Stimulated activated CD4-positive, alpha-beta T cell treated with anti-CD3 and anti-CD28 coated beads, TNF-alpha, amount 100 ng/mL, for 1 hour (primary cell): ENCODE data around the gene DLK1.

Experiments used
- DNase-seq, 3 donors: peaks; one replicate each; pipeline ENCODE4 v3.0.0-alpha.2; 2020; ENCODE audit warnings: low read depth in 3 of 3, low spot score in 1 of 3

Gene DLK1

GRCh38 chr14:100726550-100727085 is at the start of gene DLK1:
TSS of gene DLK1 (plus strand) at chr14:100726892. CDS start at chr14:100727069, 177 bp downstream.
- no peak for DNase-seq

- DNase-seq = no peak
Measured at GRCh38 chr14:100677152-100677551, 49.5 kb upstream of the DLK1 start.

- DNase-seq = no peak
Measured at GRCh38 chr14:100677554-100678468, 48.9 kb upstream of the DLK1 start.

GRCh38 chr14:100678469-100678828 is 48.2 kb upstream of the DLK1 start:
- DNase-seq = no peak

- DNase-seq = no peak
Measured at GRCh38 chr14:100679153-100679552, 47.5 kb upstream of the DLK1 start.

- DNase-seq = no peak
Measured at GRCh38 chr14:100679707-100680438, 46.8 kb upstream of the DLK1 start.

- no peak for DNase-seq
Measured at GRCh38 chr14:100680439-100681051, 46.1 kb upstream of the DLK1 start.

- no peak for DNase-seq
Measured at GRCh38 chr14:100681111-100681510, 45.6 kb upstream of the DLK1 start.

GRCh38 chr14:100682749-100683148 is 43.9 kb upstream of the DLK1 start:
- DNase-seq = no peak

- DNase-seq = no peak
Measured at GRCh38 chr14:100683578-100683977, 43.1 kb upstream of the DLK1 start.

GRCh38 chr14:100684154-100684553 is 42.5 kb upstream of the DLK1 start:
- DNase-seq = no peak

GRCh38 chr14:100684961-100685360 is 41.7 kb upstream of the DLK1 start:
- no peak for DNase-seq

GRCh38 chr14:100686858-100687257 is 39.8 kb upstream of the DLK1 start:
- DNase-seq = no peak

- no peak for DNase-seq
Measured at GRCh38 chr14:100687386-100687785, 39.3 kb upstream of the DLK1 start.

- no peak for DNase-seq
Measured at GRCh38 chr14:100688051-100688450, 38.6 kb upstream of the DLK1 start.

- no peak for DNase-seq
Measured at GRCh38 chr14:100688598-100689461, 37.9 kb upstream of the DLK1 start.

- DNase-seq = no peak
Measured at GRCh38 chr14:100690672-100691071, 36.0 kb upstream of the DLK1 start.

- DNase-seq = no peak
Measured at GRCh38 chr14:100691395-100692056, 35.2 kb upstream of the DLK1 start.

GRCh38 chr14:100692256-100692655 is 34.4 kb upstream of the DLK1 start:
- no peak for DNase-seq
